RWPE2 (cell line): ENCODE data around the gene ADGRF1.

Experiments used
- ATAC-seq: fragments of 200-7000 bp; cut with Tn5 transposase; 3 replicates; pipeline ENCODE4 v1.9.1; 2021; ENCODE audit warnings: low read depth
- DNase-seq: peaks from one replicate; pipeline ENCODE4 v3.0.0-alpha.2; 2020; ENCODE audit warnings: low spot score
- H3K27ac ChIP-seq: fragments of 450-650 bp; 2 replicates; pipeline ENCODE4 v1.5.1; 2017; ENCODE audit warnings: mild to moderate bottlenecking; ENCODE audit not compliant: poor library complexity, severe bottlenecking
- H3K27me3 ChIP-seq: fragments of 250-450 bp; sonication (Bioruptor Pico); 2 replicates; pipeline ENCODE4 v1.5.1; 2021; ENCODE audit warnings: mild to moderate bottlenecking, moderate library complexity; ENCODE audit not compliant: insufficient read depth, poor library complexity, severe bottlenecking
- H3K36me3 ChIP-seq: fragments of 250-450 bp; sonication (Bioruptor Pico); 2 replicates; pipeline ENCODE4 v1.5.1; 2020; ENCODE audit warnings: low read depth, mild to moderate bottlenecking, moderate library complexity
- H3K4me1 ChIP-seq: fragments of 250-450 bp; sonication (Bioruptor Pico); 2 replicates; pipeline ENCODE4 v1.5.1; 2021; ENCODE audit warnings: mild to moderate bottlenecking, moderate library complexity; ENCODE audit not compliant: insufficient read depth, poor library complexity, severe bottlenecking
- H3K4me3 ChIP-seq: fragments of 250-450 bp; sonication (Bioruptor Pico); 2 replicates; pipeline ENCODE4 v1.5.1; 2021; ENCODE audit warnings: mild to moderate bottlenecking, moderate library complexity; ENCODE audit not compliant: severe bottlenecking
- H3K9me3 ChIP-seq: fragments of 250-450 bp; sonication (Bioruptor Pico); 2 replicates; pipeline ENCODE4 v1.5.1; 2021; ENCODE audit warnings: mild to moderate bottlenecking, moderate library complexity; ENCODE audit not compliant: severe bottlenecking
- CTCF ChIP-seq: fragments of 450-650 bp; IDR thresholded peaks from one replicate; pipeline ENCODE4 v1.5.1; 2017; ENCODE audit warnings: mild to moderate bottlenecking, moderate library complexity; ENCODE audit not compliant: poor library complexity, severe bottlenecking

The ADGRF1 gene

GRCh38 chr6:47034421-47034820 lies 7.7 kb downstream of the ADGRF1 start:
- TF ChIP-seq CTCF, result no peak
- H3K27ac ChIP-seq, result peak overlapping the region; percentile 85
- no peaks in the 10 kb centered on the region for H3K36me3 ChIP-seq
- H3K27me3 ChIP-seq, result no peaks in the 10 kb centered on the region
- no peak overlapping the region for H3K4me3 ChIP-seq
- no peaks in the 10 kb centered on the region for H3K9me3 ChIP-seq
- peak; percentile 11 for ATAC-seq
- no peak for DNase-seq
- H3K4me1 ChIP-seq, result peaks cover 20% of the 10 kb centered on the region

GRCh38 chr6:47032974-47033765 lies 9.0 kb downstream of the ADGRF1 start:
- no peak for TF ChIP-seq CTCF
- no peak for ATAC-seq
- Histone ChIP-seq H3K4me3 (no peak overlapping the region), H3K36me3 (no peaks in the 10 kb centered on the region), H3K4me1 (peaks cover 20% of the 10 kb centered on the region), H3K9me3 (no peaks in the 10 kb centered on the region), H3K27ac (peak overlapping the region; percentile 85), H3K27me3 (no peaks in the 10 kb centered on the region)
- DNase-seq, result no peak

GRCh38 chr6:47031656-47032055 lies 10.5 kb downstream of the ADGRF1 start:
- Histone ChIP-seq H3K27ac (no peak overlapping the region), H3K27me3 (no peaks in the 10 kb centered on the region), H3K36me3 (no peaks in the 10 kb centered on the region), H3K4me3 (no peak overlapping the region), H3K4me1 (peaks cover 26% of the 10 kb centered on the region), H3K9me3 (no peaks in the 10 kb centered on the region)
- ATAC-seq (no peak), DNase-seq (no peak)
- no peak for TF ChIP-seq CTCF

- Histone ChIP-seq H3K9me3 (no peaks in the 10 kb centered on the region), H3K27ac (no peak overlapping the region), H3K27me3 (no peaks in the 10 kb centered on the region), H3K4me3 (no peak overlapping the region), H3K4me1 (peaks cover 16% of the 10 kb centered on the region), H3K36me3 (no peaks in the 10 kb centered on the region)
- no peak for TF ChIP-seq CTCF
- ATAC-seq (no peak), DNase-seq (no peak)
These were observed 12.1 kb downstream of the ADGRF1 start for GRCh38 chr6:47029865-47030561.
